GM23338 (cell line): ENCODE measurements around the gene PFKFB3. TPM values are rescaled to one million over a fixed set of nuclear protein-coding genes. Genes with fewer than 3 reads are reported as not detected.

Experiments
- ATAC-seq: fragments of 200-7000 bp; cut with Tn5 transposase; 3 replicates; pipeline ENCODE4 v1.9.1; 2020
- DNase-seq: peaks from one replicate; pipeline ENCODE4 v3.0.0-alpha.2; 2015; ENCODE audit warnings: low spot score
- H2AFZ ChIP-seq: fragments of 200-600 bp; sonication (generic); 2 replicates; pipeline ENCODE4 v1.8.0; 2016; ENCODE audit warnings: antibody characterized with exemption, mild to moderate bottlenecking, moderate library complexity
- H3F3A ChIP-seq: fragments of 200-600 bp; sonication (generic); replicated peaks from 2 replicates; pipeline ENCODE4 v1.8.0; 2017; ENCODE audit warnings: antibody characterized with exemption, mixed run types, low read depth
- H3K27ac ChIP-seq: fragments of 200-600 bp; sonication (generic); 2 replicates; pipeline ENCODE4 v1.6.1; 2016; ENCODE audit warnings: low read depth
- H3K27me3 ChIP-seq: fragments of 200-600 bp; sonication (generic); 2 replicates; pipeline ENCODE4 v1.8.0; 2016; ENCODE audit warnings: mild to moderate bottlenecking, mixed run types, moderate library complexity; ENCODE audit not compliant: insufficient read depth
- H3K36me3 ChIP-seq: fragments of 200-600 bp; sonication (generic); 2 replicates; pipeline ENCODE4 v1.8.0; 2016; ENCODE audit warnings: mild to moderate bottlenecking; ENCODE audit not compliant: insufficient read depth
- H3K4me1 ChIP-seq: fragments of 200-600 bp; sonication (generic); 2 replicates; pipeline ENCODE4 v1.8.0; 2016; ENCODE audit warnings: mild to moderate bottlenecking, moderate library complexity; ENCODE audit not compliant: insufficient read depth
- H3K4me2 ChIP-seq: fragments of 200-600 bp; sonication (generic); 2 replicates; pipeline ENCODE4 v1.7.1; 2017; ENCODE audit warnings: mixed run types
- H3K4me3 ChIP-seq: fragments of 200-600 bp; sonication (generic); 2 replicates; pipeline ENCODE4 v1.6.1; 2016; ENCODE audit warnings: mixed run types
- H3K79me2 ChIP-seq: fragments of 200-600 bp; sonication (generic); replicated peaks from 2 replicates; pipeline ENCODE4 v1.8.0; 2017; ENCODE audit warnings: mild to moderate bottlenecking; ENCODE audit not compliant: insufficient read depth
- H3K9me2 ChIP-seq: fragments of 200-600 bp; sonication (generic); 2 replicates; pipeline ENCODE4 v1.8.0; 2017; ENCODE audit not compliant: insufficient read depth
- H4K20me1 ChIP-seq: fragments of 200-600 bp; sonication (generic); replicated peaks from 2 replicates; pipeline ENCODE4 v1.8.0; 2017; ENCODE audit warnings: mild to moderate bottlenecking; ENCODE audit not compliant: insufficient read depth
- H3K27ac Mint-ChIP-seq: 2 replicates; pipeline ENCODE4 v1.8.0; 2020; ENCODE audit warnings: inconsistent platforms, mild to moderate bottlenecking, moderate library complexity, mixed read lengths
- H3K27me3 Mint-ChIP-seq: 3 replicates; pipeline ENCODE4 v1.8.0; 2022; ENCODE audit warnings: low read depth, mild to moderate bottlenecking, moderate library complexity, mixed read lengths, inconsistent platforms; ENCODE audit not compliant: insufficient read depth, poor library complexity
- H3K36me3 Mint-ChIP-seq: 3 replicates; pipeline ENCODE4 v1.8.0; 2021; ENCODE audit warnings: low read depth, mild to moderate bottlenecking, inconsistent platforms, moderate library complexity, mixed read lengths
- H3K4me1 Mint-ChIP-seq: 3 replicates; pipeline ENCODE4 v1.8.0; 2020; ENCODE audit warnings: mild to moderate bottlenecking, inconsistent platforms, mixed read lengths
- H3K4me3 Mint-ChIP-seq: 3 replicates; pipeline ENCODE4 v1.8.0; 2021; ENCODE audit warnings: moderate library complexity, mild to moderate bottlenecking, inconsistent platforms, mixed read lengths
- H3K9me3 Mint-ChIP-seq: 3 replicates; pipeline ENCODE4 v1.8.0; 2020; ENCODE audit warnings: moderate library complexity, mild to moderate bottlenecking, inconsistent platforms, mixed read lengths
- CREB1 ChIP-seq: fragments of 250-450 bp; sonication (Bioruptor Pico); IDR thresholded peaks from 2 replicates; pipeline ENCODE4 v1.5.0; 2020; ENCODE audit warnings: low read depth, mild to moderate bottlenecking, moderate library complexity
- ETS1 ChIP-seq: IDR thresholded peaks from 2 replicates; pipeline ENCODE4 v1.6.1; 2016; ENCODE audit warnings: antibody characterized with exemption
- EZH2 ChIP-seq: fragments of 200-600 bp; sonication (generic); IDR thresholded peaks from one replicate; pipeline ENCODE4 v1.8.0; 2017; ENCODE audit warnings: antibody characterized with exemption, mild to moderate bottlenecking, low read depth; ENCODE audit not compliant: unreplicated experiment
- JUNB ChIP-seq: IDR thresholded peaks from one replicate; pipeline ENCODE4 v1.6.1; 2016; ENCODE audit warnings: antibody characterized with exemption; ENCODE audit not compliant: unreplicated experiment
- NANOG ChIP-seq: IDR thresholded peaks from 2 replicates; pipeline ENCODE4 v1.6.1; 2016; ENCODE audit warnings: antibody characterized with exemption, borderline replicate concordance
- POLR2AphosphoS5 ChIP-seq: IDR thresholded peaks from 2 replicates; pipeline ENCODE4 v1.6.1; 2016; ENCODE audit warnings: antibody characterized with exemption, low read depth
- STAT1 ChIP-seq: IDR thresholded peaks from one replicate; pipeline ENCODE4 v1.6.1; 2016; ENCODE audit warnings: antibody characterized with exemption; ENCODE audit not compliant: unreplicated experiment
- ZNF114 ChIP-seq: fragments of 250-450 bp; sonication (Bioruptor Pico); IDR thresholded peaks from 2 replicates; pipeline ENCODE4 v1.5.0; 2020; ENCODE audit warnings: mild to moderate bottlenecking, moderate library complexity
- ZNF331 ChIP-seq: fragments of 250-450 bp; sonication (Bioruptor Pico); IDR thresholded peaks from 2 replicates; pipeline ENCODE4 v1.5.0; 2020; ENCODE audit warnings: low read depth, mild to moderate bottlenecking, moderate library complexity
- ZNF462 ChIP-seq: fragments of 250-450 bp; sonication (Bioruptor Pico); IDR thresholded peaks from 2 replicates; pipeline ENCODE4 v1.5.0; 2020; ENCODE audit warnings: mild to moderate bottlenecking, moderate library complexity
- polyA plus RNA-seq: library from polyadenylated mRNA; unstranded; fragments of >200 nt; fragmentation: Nextera tagmentation; extraction: Ambion mirVana; gene quantifications from 2 replicates; pipeline ENCODE4 v1.2.1, GENCODE V29; 2016
- total RNA-seq: library from RNA; depleted of rRNA; stranded (reverse); fragments of >200 nt; shearing (Covaris generic); gene quantifications from 2 replicates; pipeline ENCODE4 v1.2.3, GENCODE V29; 2014
- TF ChIP-seq, protein P1 (sequence below), 2 experiments: fragments of 200-600 bp in 1 of 2; sonication (generic) in 1 of 2; conservative IDR thresholded peaks; 2 replicates each; pipeline versions ENCODE4 v1.5.1 to v1.6.1; 2016 to 2017; ENCODE audit warnings: antibody characterized with exemption in 2 of 2, low read depth in 2 of 2, mild to moderate bottlenecking in 2 of 2, moderate library complexity in 1 of 2
- TF ChIP-seq, protein P2 (sequence below): IDR thresholded peaks from one replicate; pipeline ENCODE4 v1.6.1; 2018; ENCODE audit warnings: antibody characterized with exemption; ENCODE audit not compliant: unreplicated experiment

PFKFB3 gene
- total and polyA plus RNA-seq, 2 experiments from 2014 or later: 9.5 to 26.8 TPM

- Mint-ChIP-seq H3K4me1 (peaks cover 18% of the 10 kb centered on the region), H3K36me3 (no peaks in the 10 kb centered on the region), H3K4me3 (no peak overlapping the region), H3K27ac (no peak overlapping the region), H3K9me3 (no peaks in the 10 kb centered on the region), H3K27me3 (peaks cover 6% of the 10 kb centered on the region)
- H3K79me2 ChIP-seq: no peaks in the 10 kb centered on the region
- H3K27me3 ChIP-seq: no peaks in the 10 kb centered on the region
- H3K36me3 ChIP-seq: no peaks in the 10 kb centered on the region
- no peaks in the 10 kb centered on the region for H3K9me2 ChIP-seq
- no peak overlapping the region for H2AFZ ChIP-seq
- H3K4me2 ChIP-seq: no peak overlapping the region
- no peaks in the 10 kb centered on the region for H4K20me1 ChIP-seq
- H3K4me1 ChIP-seq: no peaks in the 10 kb centered on the region
- H3K4me3 ChIP-seq: no peak overlapping the region
- no peak for DNase-seq
- no peak for ATAC-seq
- TF ChIP-seq, protein P1, sequence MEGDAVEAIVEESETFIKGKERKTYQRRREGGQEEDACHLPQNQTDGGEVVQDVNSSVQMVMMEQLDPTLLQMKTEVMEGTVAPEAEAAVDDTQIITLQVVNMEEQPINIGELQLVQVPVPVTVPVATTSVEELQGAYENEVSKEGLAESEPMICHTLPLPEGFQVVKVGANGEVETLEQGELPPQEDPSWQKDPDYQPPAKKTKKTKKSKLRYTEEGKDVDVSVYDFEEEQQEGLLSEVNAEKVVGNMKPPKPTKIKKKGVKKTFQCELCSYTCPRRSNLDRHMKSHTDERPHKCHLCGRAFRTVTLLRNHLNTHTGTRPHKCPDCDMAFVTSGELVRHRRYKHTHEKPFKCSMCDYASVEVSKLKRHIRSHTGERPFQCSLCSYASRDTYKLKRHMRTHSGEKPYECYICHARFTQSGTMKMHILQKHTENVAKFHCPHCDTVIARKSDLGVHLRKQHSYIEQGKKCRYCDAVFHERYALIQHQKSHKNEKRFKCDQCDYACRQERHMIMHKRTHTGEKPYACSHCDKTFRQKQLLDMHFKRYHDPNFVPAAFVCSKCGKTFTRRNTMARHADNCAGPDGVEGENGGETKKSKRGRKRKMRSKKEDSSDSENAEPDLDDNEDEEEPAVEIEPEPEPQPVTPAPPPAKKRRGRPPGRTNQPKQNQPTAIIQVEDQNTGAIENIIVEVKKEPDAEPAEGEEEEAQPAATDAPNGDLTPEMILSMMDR (conservative IDR thresholded peaks at IDR 0.05; ENCODE audit: low read depth in 2 of 2): no peak
- TF ChIP-seq ETS1 (no peak), JUNB (no peak), ZNF462 (no peak), EZH2 (no peak), NANOG (no peak), ZNF331 (no peak), STAT1 (no peak), ZNF114 (CRISPR knock-in tag) (no peak), CREB1 (CRISPR knock-in tag) (no peak), POLR2AphosphoS5 (no peak)
- TF ChIP-seq, protein P2, sequence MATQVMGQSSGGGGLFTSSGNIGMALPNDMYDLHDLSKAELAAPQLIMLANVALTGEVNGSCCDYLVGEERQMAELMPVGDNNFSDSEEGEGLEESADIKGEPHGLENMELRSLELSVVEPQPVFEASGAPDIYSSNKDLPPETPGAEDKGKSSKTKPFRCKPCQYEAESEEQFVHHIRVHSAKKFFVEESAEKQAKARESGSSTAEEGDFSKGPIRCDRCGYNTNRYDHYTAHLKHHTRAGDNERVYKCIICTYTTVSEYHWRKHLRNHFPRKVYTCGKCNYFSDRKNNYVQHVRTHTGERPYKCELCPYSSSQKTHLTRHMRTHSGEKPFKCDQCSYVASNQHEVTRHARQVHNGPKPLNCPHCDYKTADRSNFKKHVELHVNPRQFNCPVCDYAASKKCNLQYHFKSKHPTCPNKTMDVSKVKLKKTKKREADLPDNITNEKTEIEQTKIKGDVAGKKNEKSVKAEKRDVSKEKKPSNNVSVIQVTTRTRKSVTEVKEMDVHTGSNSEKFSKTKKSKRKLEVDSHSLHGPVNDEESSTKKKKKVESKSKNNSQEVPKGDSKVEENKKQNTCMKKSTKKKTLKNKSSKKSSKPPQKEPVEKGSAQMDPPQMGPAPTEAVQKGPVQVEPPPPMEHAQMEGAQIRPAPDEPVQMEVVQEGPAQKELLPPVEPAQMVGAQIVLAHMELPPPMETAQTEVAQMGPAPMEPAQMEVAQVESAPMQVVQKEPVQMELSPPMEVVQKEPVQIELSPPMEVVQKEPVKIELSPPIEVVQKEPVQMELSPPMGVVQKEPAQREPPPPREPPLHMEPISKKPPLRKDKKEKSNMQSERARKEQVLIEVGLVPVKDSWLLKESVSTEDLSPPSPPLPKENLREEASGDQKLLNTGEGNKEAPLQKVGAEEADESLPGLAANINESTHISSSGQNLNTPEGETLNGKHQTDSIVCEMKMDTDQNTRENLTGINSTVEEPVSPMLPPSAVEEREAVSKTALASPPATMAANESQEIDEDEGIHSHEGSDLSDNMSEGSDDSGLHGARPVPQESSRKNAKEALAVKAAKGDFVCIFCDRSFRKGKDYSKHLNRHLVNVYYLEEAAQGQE: no peak
- H3F3A ChIP-seq: no peaks in the 10 kb centered on the region
- no peak overlapping the region for H3K27ac ChIP-seq
These were observed 73.6 kb downstream of the PFKFB3 start for GRCh38 chr10:6276356-6276755.
